HG02884 (cell line): ENCODE results near the gene C9orf43.
"Not testable (repeated sequence)": the region's sequence is repeated elsewhere in the genome, so short reads cannot be mapped to it uniquely, and the experiment has no call there.

Experiments
- ATAC-seq: cut with Tn5 transposase; IDR thresholded peaks from one replicate; pipeline ENCODE4 v1.9.1; 2021; ENCODE audit warnings: mild to moderate bottlenecking, moderate library complexity; ENCODE audit not compliant: unreplicated experiment

C9orf43 gene

GRCh38 chr9:113381441-113381840, 29.1 kb upstream of the C9orf43 start:
- ATAC-seq: not testable (repeated sequence)

GRCh38 chr9:113381909-113382411, 28.6 kb upstream of the C9orf43 start:
- ATAC-seq: no peak

GRCh38 chr9:113386571-113387393, 23.8 kb upstream of the C9orf43 start:
- no peak for ATAC-seq

- no peak for ATAC-seq
Observed at GRCh38 chr9:113387560-113388230, 22.9 kb upstream of the C9orf43 start.

GRCh38 chr9:113388833-113389232, 21.7 kb upstream of the C9orf43 start:
- no peak for ATAC-seq

DNA sequence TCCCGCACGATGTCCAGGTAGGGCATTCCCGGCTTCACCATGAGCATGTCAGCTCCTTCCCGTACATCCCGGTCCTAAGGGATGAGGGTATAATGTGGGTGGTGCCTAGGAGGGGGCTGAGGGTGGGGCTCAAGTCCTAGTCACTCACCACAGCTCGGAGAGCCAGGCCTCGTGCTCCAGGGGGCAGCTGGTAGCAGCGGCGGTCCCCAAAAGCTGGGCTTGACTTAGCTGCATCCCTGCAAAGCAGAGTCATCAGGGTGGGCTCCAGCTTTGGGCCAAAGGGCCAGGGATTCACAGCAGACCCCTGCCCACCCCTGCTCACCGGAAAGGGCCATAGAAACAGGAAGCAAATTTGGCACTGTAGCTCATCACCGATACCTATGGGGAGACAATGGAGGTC, 21.1 kb upstream of the C9orf43 start:
- ATAC-seq: no peak

GRCh38 chr9:113390192-113390960, 20.2 kb upstream of the C9orf43 start:
- no peak for ATAC-seq

- no peak for ATAC-seq
Observed at GRCh38 chr9:113391917-113392316, 18.6 kb upstream of the C9orf43 start.

GRCh38 chr9:113393281-113393680, 17.3 kb upstream of the C9orf43 start:
- no peak for ATAC-seq

- ATAC-seq: no peak
Observed at GRCh38 chr9:113395000-113395861, 15.3 kb upstream of the C9orf43 start.

- no peak for ATAC-seq
Observed at GRCh38 chr9:113397203-113397631, 13.3 kb upstream of the C9orf43 start.

DNA sequence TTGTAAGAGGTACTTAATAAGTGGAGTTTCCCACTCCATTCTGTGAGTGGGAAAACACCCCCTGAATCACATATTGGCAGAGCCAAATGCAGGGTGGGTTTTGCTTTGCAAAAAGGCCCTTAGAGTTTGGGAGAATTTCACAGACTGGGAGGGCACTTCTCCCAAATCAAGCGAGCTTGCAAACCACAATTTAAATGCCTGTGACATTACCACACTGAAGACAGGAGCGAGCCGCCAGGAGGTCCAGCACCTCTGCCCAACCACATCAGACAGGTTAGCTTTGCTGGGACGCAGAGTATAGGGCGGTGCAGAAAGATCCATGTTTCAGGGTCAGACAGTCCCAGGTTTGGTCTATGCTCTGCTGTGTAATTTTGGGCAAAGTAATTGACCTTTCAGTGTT, 11.8 kb upstream of the C9orf43 start:
- no peak for ATAC-seq

GRCh38 chr9:113399646-113400200, 10.8 kb upstream of the C9orf43 start:
- no peak for ATAC-seq

- ATAC-seq: peak; percentile 89
Observed at GRCh38 chr9:113401027-113401792, 9.3 kb upstream of the C9orf43 start, which contains the start of gene ALAD. TSS of gene ALAD (minus strand) at chr9:113401284. CDS start at chr9:113393559, 7,725 bp downstream.

DNA sequence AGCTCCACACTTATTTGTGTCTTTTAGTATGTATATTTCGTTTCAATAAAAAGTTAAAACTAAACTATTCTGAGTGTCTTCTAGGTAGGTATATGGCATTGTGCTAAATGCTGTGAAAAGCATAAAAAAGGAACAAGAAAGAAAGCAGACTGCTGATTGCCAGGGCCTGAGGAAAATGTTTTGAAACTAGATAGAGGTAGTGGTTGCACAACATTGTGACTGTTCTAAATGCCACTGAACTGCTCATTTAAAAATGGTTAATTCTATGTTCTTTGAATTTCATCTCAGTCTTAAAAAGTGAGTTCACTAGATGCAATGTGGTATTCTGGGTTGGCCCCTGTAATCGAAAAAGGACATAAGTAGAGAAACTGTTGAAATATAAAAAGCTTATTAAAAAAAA, 6.9 kb upstream of the C9orf43 start:
- ATAC-seq: no peak

DNA sequence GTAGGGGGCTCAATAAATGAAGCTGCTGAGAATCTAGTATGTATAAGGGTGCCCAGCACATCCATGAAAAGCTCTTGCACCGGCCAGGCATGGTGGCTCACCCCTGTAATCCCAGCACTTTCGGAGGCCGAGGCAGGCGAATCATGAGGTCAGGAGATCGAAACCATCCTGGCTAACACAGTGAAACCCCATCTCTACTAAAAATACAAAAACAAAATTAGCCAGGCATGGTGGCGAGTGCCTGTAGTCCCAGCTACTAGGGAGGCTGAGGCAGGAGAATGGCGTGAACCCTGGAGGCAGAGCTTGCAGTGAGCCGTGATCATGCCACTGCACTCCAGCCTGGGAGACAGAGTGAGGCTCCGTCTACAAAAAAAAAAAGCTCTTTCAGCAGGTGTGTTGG, 4.2 kb upstream of the C9orf43 start:
- ATAC-seq: not testable (repeated sequence)

DNA sequence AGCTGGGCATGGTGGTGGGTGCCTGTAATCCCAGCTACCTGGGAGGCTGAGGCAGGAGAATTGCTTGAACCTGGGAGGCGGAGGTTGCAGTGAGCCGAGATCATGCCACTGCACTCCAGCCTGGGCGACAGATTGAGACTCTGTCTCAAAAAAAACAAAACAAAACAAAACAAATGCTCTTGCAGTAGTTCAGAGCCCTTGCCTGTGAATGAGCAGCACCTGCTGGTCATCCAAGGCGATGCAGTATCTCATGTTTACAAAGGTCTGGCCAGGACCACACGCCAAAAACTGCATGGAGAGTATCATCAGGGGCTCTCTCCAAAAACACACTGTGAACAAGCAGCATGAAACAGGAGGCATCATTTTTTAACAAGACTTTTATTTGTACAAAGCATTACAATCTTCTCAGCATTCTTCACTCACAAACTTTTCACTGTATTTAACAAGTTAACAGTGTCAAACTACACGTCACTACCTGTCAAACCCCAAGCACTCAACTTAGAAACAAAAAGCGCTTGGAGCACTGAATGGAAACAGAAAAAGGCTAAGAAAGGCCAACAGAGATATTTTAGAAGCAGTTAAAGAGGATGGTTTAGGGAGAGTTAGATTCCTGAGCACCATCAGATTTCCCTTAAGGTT, 3.6 kb upstream of the C9orf43 start:
- peak; percentile 30 for ATAC-seq

DNA sequence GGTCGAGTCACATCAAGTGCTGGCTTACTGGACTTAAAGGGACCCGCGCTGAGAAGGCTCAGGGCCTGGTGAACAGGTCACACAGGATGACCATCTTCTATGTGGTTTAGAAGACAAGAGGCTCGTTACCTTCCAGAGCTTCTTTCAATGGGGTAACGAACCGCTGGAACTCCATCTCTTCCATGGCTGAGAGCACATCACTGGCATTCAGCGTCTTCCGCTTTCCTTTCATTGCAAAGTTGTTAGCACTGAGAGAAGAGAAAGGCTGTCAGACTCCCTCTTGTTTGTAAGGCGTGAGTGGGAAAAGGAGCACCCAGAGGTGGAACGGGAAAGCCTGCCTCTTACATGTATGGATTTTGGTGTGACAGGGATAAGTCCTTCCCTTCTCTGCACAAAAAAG, 1.1 kb upstream of the C9orf43 start:
- no peak for ATAC-seq

DNA sequence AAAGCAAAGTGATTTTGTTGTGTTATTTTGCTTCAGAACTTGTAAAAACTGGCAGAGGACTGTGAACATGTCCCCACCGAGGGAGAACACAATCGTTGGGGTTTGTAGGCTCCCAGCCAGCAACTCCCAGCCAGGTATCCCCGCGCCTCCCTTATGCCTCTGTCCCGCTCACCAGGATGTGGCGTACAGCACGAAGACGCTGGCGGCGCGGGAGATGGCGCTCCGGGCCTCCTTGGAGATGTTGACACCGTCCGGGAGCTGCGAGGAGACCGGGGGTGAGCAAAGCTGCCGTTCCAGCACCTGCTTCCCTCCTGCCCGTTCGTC, 702 bp upstream of the C9orf43 start:
- ATAC-seq: no peak
